ENCODE data around the gene MRPL52. TPM values are rescaled to one million over a fixed set of nuclear protein-coding genes. Genes with fewer than 3 reads are reported as not detected.

Gene MRPL52
- total and polyA plus RNA-seq, 2 of the 13 experiments (the other 11 are each of a cell fraction or from before 2014, with no cell fraction given), result 118 to 329 TPM

GRCh38 chr14:22819151-22819988 lies 10.3 kb upstream of the MRPL52 start (continued):
- no peak for TF ChIP-seq PTBP1 (IDR thresholded peaks at IDR 0.05; ENCODE audit: low read depth, low read length, poor library complexity, severe bottlenecking)
- TF ChIP-seq MYNN (CRISPR knock-in tag; IDR thresholded peaks at IDR 0.05; ENCODE audit: low read depth), result no peak
- no peak for TF ChIP-seq ZNF780A (CRISPR knock-in tag; IDR thresholded peaks at IDR 0.05)
- no peak for TF ChIP-seq SRSF1 (optimal IDR thresholded peaks at IDR 0.05; ENCODE audit: low read depth, low read length)
- no peak for TF ChIP-seq ZNF598 (CRISPR knock-in tag; IDR thresholded peaks at IDR 0.05; ENCODE audit: borderline replicate concordance)
- TF ChIP-seq ZNF616 (CRISPR knock-in tag; IDR thresholded peaks at IDR 0.05; ENCODE audit: low read depth), result no peak; the same call in 1 of the 2 replicates
- TF ChIP-seq ZNF292 (CRISPR knock-in tag; IDR thresholded peaks at IDR 0.05; ENCODE audit: borderline replicate concordance, low read depth), result peak; percentile 90
- TF ChIP-seq ZBTB8A (CRISPR knock-in tag; IDR thresholded peaks at IDR 0.05; ENCODE audit: borderline replicate concordance, low read depth), result no peak
- peak; percentile 28; the same call in 1 of the 2 replicates for TF ChIP-seq ZNF430 (CRISPR knock-in tag; IDR thresholded peaks at IDR 0.05)
- TF ChIP-seq CSRNP2 (CRISPR knock-in tag; conservative IDR thresholded peaks at IDR 0.05; ENCODE audit: low read depth), result no peak
- TF ChIP-seq TERF1 (CRISPR knock-in tag; IDR thresholded peaks at IDR 0.05), result no peak
- no peak for TF ChIP-seq STAT5B (CRISPR knock-in tag; IDR thresholded peaks at IDR 0.05)
- TF ChIP-seq TRAFD1 (CRISPR knock-in tag; IDR thresholded peaks at IDR 0.05; ENCODE audit: borderline replicate concordance), result 0 out of 2 replicates have a peak, but pooled peaks have one; percentile 62
- TF ChIP-seq FOXO1 (CRISPR knock-in tag; IDR thresholded peaks at IDR 0.05), result peak; percentile 74; the same call in 1 of the 2 replicates
- TF ChIP-seq ISL2 (CRISPR knock-in tag; IDR thresholded peaks at IDR 0.05), result no peak
- TF ChIP-seq ZNF251 (CRISPR knock-in tag; IDR thresholded peaks at IDR 0.05), result no peak
- TF ChIP-seq GATAD1 (CRISPR knock-in tag; IDR thresholded peaks at IDR 0.05), result peak; percentile 49; the same call in 1 of the 2 replicates
- TF ChIP-seq ZNF737 (CRISPR knock-in tag; IDR thresholded peaks at IDR 0.05; ENCODE audit: borderline replicate concordance), result 0 out of 2 replicates have a peak, but pooled peaks have one; percentile 56
- no peak; the same call in 1 of the 2 replicates for TF ChIP-seq TAF1 (CRISPR knock-in tag; IDR thresholded peaks at IDR 0.05)
- peak; percentile 33; the same call in 1 of the 2 replicates for TF ChIP-seq MEIS2 (CRISPR knock-in tag; IDR thresholded peaks at IDR 0.05)
- TF ChIP-seq NFKB2 (CRISPR knock-in tag; IDR thresholded peaks at IDR 0.05; ENCODE audit: borderline replicate concordance), result peak; percentile 93; the same call in 1 of the 2 replicates
- peak; percentile 58 for TF ChIP-seq FOXP4 (CRISPR knock-in tag; IDR thresholded peaks at IDR 0.05)
- no peak for TF ChIP-seq YY1 (IDR thresholded peaks at IDR 0.05; ENCODE audit: insufficient read depth, insufficient replicate concordance, low read depth, low read length)

Measured in HepG2 (cell line).